H9 (cell line): ENCODE results near the gene SOHLH2. TPM values are rescaled to one million over a fixed set of nuclear protein-coding genes. Genes with fewer than 3 reads are reported as not detected.

Experiments used
- DNase-seq: peaks from one replicate; pipeline ENCODE4 v3.0.0-alpha.2; 2017
- H2AFZ ChIP-seq: one replicate; pipeline ENCODE4 v1.6.1; 2013; ENCODE audit warnings: mild to moderate bottlenecking, low read length, control low read depth, moderate library complexity
- H2AK5ac ChIP-seq: 2 replicates; pipeline ENCODE4 v1.6.1; 2013; ENCODE audit warnings: low read length, control low read depth, mixed read lengths; ENCODE audit not compliant: insufficient read length
- H2BK120ac ChIP-seq: one replicate; pipeline ENCODE4 v1.6.1; 2013; ENCODE audit warnings: low read depth, mild to moderate bottlenecking, low read length, control low read depth, inconsistent platforms; ENCODE audit not compliant: poor library complexity, severe bottlenecking
- H2BK12ac ChIP-seq: 2 replicates; pipeline ENCODE4 v1.6.1; 2013; ENCODE audit warnings: low read length, control low read depth, mixed read lengths, low read depth; ENCODE audit not compliant: insufficient read length
- H2BK15ac ChIP-seq: 2 replicates; pipeline ENCODE4 v1.6.1; 2013; ENCODE audit warnings: low read depth, low read length, control low read depth
- H2BK20ac ChIP-seq: one replicate; pipeline ENCODE4 v1.6.1; 2013; ENCODE audit warnings: low read depth, mild to moderate bottlenecking, low read length, control low read depth, inconsistent platforms; ENCODE audit not compliant: poor library complexity, severe bottlenecking
- H2BK5ac ChIP-seq: 2 replicates; pipeline ENCODE4 v1.6.1; 2013; ENCODE audit warnings: low read length, control low read depth, mixed read lengths; ENCODE audit not compliant: insufficient read length
- H3K14ac ChIP-seq: 2 replicates; pipeline ENCODE4 v1.6.1; 2013; ENCODE audit warnings: low read length, control low read depth; ENCODE audit not compliant: insufficient read depth
- H3K18ac ChIP-seq: 2 replicates; pipeline ENCODE4 v1.6.1; 2013; ENCODE audit warnings: low read depth, mild to moderate bottlenecking, mixed read lengths, low read length, control low read depth; ENCODE audit not compliant: insufficient read length
- H3K23ac ChIP-seq: 2 replicates; pipeline ENCODE4 v1.6.1; 2013; ENCODE audit warnings: low read length, control low read depth, mixed read lengths, low read depth; ENCODE audit not compliant: insufficient read length
- H3K23me2 ChIP-seq: 2 replicates; pipeline ENCODE4 v1.6.1; 2013; ENCODE audit warnings: low read depth, mild to moderate bottlenecking, mixed read lengths, low read length, control low read depth; ENCODE audit not compliant: insufficient read length, poor library complexity, severe bottlenecking
- H3K27ac ChIP-seq: 2 replicates; pipeline ENCODE4 v1.5.1; 2013; ENCODE audit warnings: low read length, control low read depth, mixed read lengths, low read depth; ENCODE audit not compliant: insufficient read length
- H3K27me3 ChIP-seq: 2 replicates; pipeline ENCODE4 v1.6.1; 2013; ENCODE audit warnings: low read length, control low read depth, inconsistent platforms; ENCODE audit not compliant: insufficient read depth
- H3K4ac ChIP-seq: 2 replicates; pipeline ENCODE4 v1.6.1; 2013; ENCODE audit warnings: low read depth, mild to moderate bottlenecking, control low read depth, inconsistent platforms, low read length, moderate library complexity
- H3K4me1 ChIP-seq: 2 replicates; pipeline ENCODE4 v1.6.1; 2013; ENCODE audit warnings: low read length, control low read depth, inconsistent platforms; ENCODE audit not compliant: insufficient read depth
- H3K4me2 ChIP-seq: 2 replicates; pipeline ENCODE4 v1.6.1; 2013; ENCODE audit warnings: low read length, control low read depth, mixed read lengths; ENCODE audit not compliant: insufficient read length, insufficient read depth
- H3K56ac ChIP-seq: 2 replicates; pipeline ENCODE4 v1.6.1; 2013; ENCODE audit warnings: low read depth, mild to moderate bottlenecking, mixed read lengths, low read length, control low read depth; ENCODE audit not compliant: insufficient read length
- H3K79me1 ChIP-seq: 2 replicates; pipeline ENCODE4 v1.6.1; 2013; ENCODE audit warnings: low read depth, mild to moderate bottlenecking, moderate library complexity, low read length, control low read depth, inconsistent platforms; ENCODE audit not compliant: insufficient read depth, poor library complexity, severe bottlenecking
- H3K79me2 ChIP-seq: 2 replicates; pipeline ENCODE4 v1.6.1; 2013; ENCODE audit warnings: low read length, control low read depth, inconsistent platforms; ENCODE audit not compliant: insufficient read depth
- H3K9ac ChIP-seq: 2 replicates; pipeline ENCODE4 v1.6.1; 2013; ENCODE audit warnings: low read length, control low read depth, mixed read lengths; ENCODE audit not compliant: insufficient read length; ENCODE audit errors: extremely low read depth
- H3K9me3 ChIP-seq: one replicate; pipeline ENCODE4 v1.6.1; 2013; ENCODE audit warnings: low read depth, low read length, inconsistent platforms; ENCODE audit not compliant: control insufficient read depth
- H3T11ph ChIP-seq: one replicate; pipeline ENCODE4 v1.6.1; 2013; ENCODE audit warnings: mild to moderate bottlenecking, low read length, control low read depth, inconsistent platforms
- H4K20me1 ChIP-seq: one replicate; pipeline ENCODE4 v1.6.1; 2013; ENCODE audit not compliant: control insufficient read depth, insufficient read length, insufficient read depth
- H4K5ac ChIP-seq: 2 replicates; pipeline ENCODE4 v1.6.1; 2013; ENCODE audit warnings: low read depth, mild to moderate bottlenecking, mixed read lengths, low read length, control low read depth; ENCODE audit not compliant: insufficient read length
- H4K8ac ChIP-seq: replicated peaks from 2 replicates; pipeline ENCODE4 v1.6.1; 2013; ENCODE audit warnings: low read length, control low read depth, mixed read lengths, low read depth; ENCODE audit not compliant: insufficient read length
- H4K91ac ChIP-seq: 2 replicates; pipeline ENCODE4 v1.6.1; 2013; ENCODE audit warnings: low read depth, mild to moderate bottlenecking, moderate library complexity, mixed read lengths, low read length, control low read depth; ENCODE audit not compliant: insufficient read length
- H3K27ac Mint-ChIP-seq, 3 experiments: 2 replicates in 2 of 3; 3 replicates in 1 of 3; pipeline ENCODE4 v1.8.0; 2020 to 2021; ENCODE audit warnings: mixed read lengths in 3 of 3, mild to moderate bottlenecking in 1 of 3, moderate library complexity in 1 of 3
- H3K27me3 Mint-ChIP-seq: 2 replicates; pipeline ENCODE4 v1.8.0; 2021; ENCODE audit warnings: low read depth, mild to moderate bottlenecking, moderate library complexity, mixed read lengths
- H3K36me3 Mint-ChIP-seq, 3 experiments: 2 replicates in 2 of 3; 3 replicates in 1 of 3; pipeline ENCODE4 v1.8.0; 2020 to 2021; ENCODE audit warnings: low read depth in 3 of 3, mixed read lengths in 3 of 3; ENCODE audit not compliant: insufficient read depth in 1 of 3
- H3K4me1 Mint-ChIP-seq, 2 experiments: 2 replicates each; pipeline ENCODE4 v1.8.0; 2020; ENCODE audit warnings: mixed read lengths in 2 of 2
- H3K4me3 Mint-ChIP-seq, 2 experiments: 2 replicates in 1 of 2; 3 replicates in 1 of 2; pipeline ENCODE4 v1.8.0; 2020 to 2021; ENCODE audit warnings: mild to moderate bottlenecking in 2 of 2, mixed read lengths in 2 of 2, moderate library complexity in 1 of 2
- H3K9me3 Mint-ChIP-seq, 2 experiments: 2 replicates in 1 of 2; 3 replicates in 1 of 2; pipeline ENCODE4 v1.8.0; 2020; ENCODE audit warnings: mild to moderate bottlenecking in 2 of 2, mixed read lengths in 2 of 2, moderate library complexity in 1 of 2
- total RNA-seq: library from RNA; stranded (reverse); gene quantifications from 2 replicates; pipeline ENCODE4 v1.2.1, GENCODE V29; 2021
- TF ChIP-seq, protein P1 (sequence below): fragments of 200-600 bp; sonication (generic); conservative IDR thresholded peaks from 3 replicates; pipeline ENCODE4 v1.8.0; 2021; ENCODE audit warnings: antibody characterized with exemption, mild to moderate bottlenecking

SOHLH2 gene
- total RNA-seq, 1 experiment from 2014 or later, result 1.3 TPM

DNA sequence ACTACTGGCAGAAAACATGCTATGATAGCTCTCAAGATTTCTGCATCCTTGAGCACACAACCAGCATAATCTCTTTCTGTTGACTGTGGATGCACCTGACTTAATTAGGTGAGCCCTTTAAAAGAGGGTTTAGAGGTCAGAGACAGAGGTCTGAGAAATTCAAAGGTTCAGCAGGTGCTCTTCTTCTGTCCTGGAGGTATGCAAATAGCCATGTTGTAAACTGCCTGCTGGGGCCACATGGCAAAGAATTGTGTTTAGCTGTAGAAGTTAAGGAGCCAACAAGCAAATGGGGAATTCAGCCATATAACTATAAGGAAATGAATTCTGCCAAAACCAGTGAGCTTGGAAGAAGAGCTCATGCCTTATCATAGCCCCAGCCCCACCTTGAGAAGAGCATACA lies 71.6 kb downstream of the SOHLH2 start:
- peaks cover 5 to 10% of the 10 kb centered on the region in 2 experiments for H3K4me1 Mint-ChIP-seq
- H3K36me3 Mint-ChIP-seq, result peaks cover 0 to 14% (median 7%) of the 10 kb centered on the region in 3 experiments; a peak in 6 of 7 replicates
- H3K18ac ChIP-seq, result no peak overlapping the region
- H3K4me3 Mint-ChIP-seq, result no peak overlapping the region
- no peaks in the 10 kb centered on the region for H3K4me1 ChIP-seq
- H3K14ac ChIP-seq, result no peak overlapping the region
- TF ChIP-seq, protein P1, sequence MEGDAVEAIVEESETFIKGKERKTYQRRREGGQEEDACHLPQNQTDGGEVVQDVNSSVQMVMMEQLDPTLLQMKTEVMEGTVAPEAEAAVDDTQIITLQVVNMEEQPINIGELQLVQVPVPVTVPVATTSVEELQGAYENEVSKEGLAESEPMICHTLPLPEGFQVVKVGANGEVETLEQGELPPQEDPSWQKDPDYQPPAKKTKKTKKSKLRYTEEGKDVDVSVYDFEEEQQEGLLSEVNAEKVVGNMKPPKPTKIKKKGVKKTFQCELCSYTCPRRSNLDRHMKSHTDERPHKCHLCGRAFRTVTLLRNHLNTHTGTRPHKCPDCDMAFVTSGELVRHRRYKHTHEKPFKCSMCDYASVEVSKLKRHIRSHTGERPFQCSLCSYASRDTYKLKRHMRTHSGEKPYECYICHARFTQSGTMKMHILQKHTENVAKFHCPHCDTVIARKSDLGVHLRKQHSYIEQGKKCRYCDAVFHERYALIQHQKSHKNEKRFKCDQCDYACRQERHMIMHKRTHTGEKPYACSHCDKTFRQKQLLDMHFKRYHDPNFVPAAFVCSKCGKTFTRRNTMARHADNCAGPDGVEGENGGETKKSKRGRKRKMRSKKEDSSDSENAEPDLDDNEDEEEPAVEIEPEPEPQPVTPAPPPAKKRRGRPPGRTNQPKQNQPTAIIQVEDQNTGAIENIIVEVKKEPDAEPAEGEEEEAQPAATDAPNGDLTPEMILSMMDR, result no peak
- no peaks in the 10 kb centered on the region for H3K23me2 ChIP-seq
- DNase-seq, result no peak
- no peak overlapping the region for H2BK20ac ChIP-seq
- no peaks in the 10 kb centered on the region for H3K27me3 ChIP-seq
- H2BK5ac ChIP-seq, result no peak overlapping the region
- no peak overlapping the region for H4K91ac ChIP-seq
- H3K9me3 Mint-ChIP-seq, result peaks cover 15 to 17% of the 10 kb centered on the region in 2 experiments
- H3K27ac ChIP-seq, result no peak overlapping the region
- no peak overlapping the region for H3K23ac ChIP-seq
- H2BK12ac ChIP-seq, result no peak overlapping the region
- no peaks in the 10 kb centered on the region for H3K79me2 ChIP-seq
- no peak overlapping the region for H3K4me2 ChIP-seq
- peak overlapping the region in 1 of 3 experiments; percentile 58; a peak in 1 of 7 replicates for H3K27ac Mint-ChIP-seq
- H2BK15ac ChIP-seq, result no peak overlapping the region
- H3K9ac ChIP-seq, result no peak overlapping the region
- no peak overlapping the region for H3K56ac ChIP-seq
- H3K79me1 ChIP-seq, result no peaks in the 10 kb centered on the region
- H3K4ac ChIP-seq, result no peak overlapping the region
- H3K9me3 ChIP-seq, result no peaks in the 10 kb centered on the region
- no peak overlapping the region for H2AK5ac ChIP-seq
- H3K27me3 Mint-ChIP-seq, result no peaks in the 10 kb centered on the region
- H4K20me1 ChIP-seq, result no peaks in the 10 kb centered on the region
- no peak overlapping the region for H4K8ac ChIP-seq
- no peak overlapping the region for H3T11ph ChIP-seq
- H2BK120ac ChIP-seq, result no peak overlapping the region
- H4K5ac ChIP-seq, result no peak overlapping the region
- no peak overlapping the region for H2AFZ ChIP-seq
